ENCODE measurements around the gene FAM162B.
"Not testable (repeated sequence)": the region's sequence is repeated elsewhere in the genome, so short reads cannot be mapped to it uniquely, and the experiment has no call there.

The FAM162B gene

DNA sequence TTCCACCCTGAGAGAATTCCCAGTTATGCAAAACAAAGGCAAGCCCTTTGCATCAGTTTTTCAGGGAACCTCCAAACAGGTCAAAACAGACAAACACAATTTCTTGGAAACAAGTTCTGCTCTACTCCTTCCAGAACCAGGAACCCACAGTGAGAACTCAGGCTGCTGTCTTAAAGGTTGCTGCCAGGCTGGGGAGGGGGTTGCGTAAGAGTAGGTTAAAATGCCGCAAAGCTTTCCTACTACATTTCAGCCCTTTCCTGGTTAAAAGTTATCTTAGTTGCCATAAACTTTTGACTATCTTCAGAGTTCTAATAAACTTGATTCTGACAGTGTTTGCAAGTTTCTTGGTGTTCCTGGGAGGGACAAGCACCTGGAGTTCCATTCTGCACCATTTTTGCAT is 50.8 kb downstream of the FAM162B start:
- no peak for DNase-seq

DNA sequence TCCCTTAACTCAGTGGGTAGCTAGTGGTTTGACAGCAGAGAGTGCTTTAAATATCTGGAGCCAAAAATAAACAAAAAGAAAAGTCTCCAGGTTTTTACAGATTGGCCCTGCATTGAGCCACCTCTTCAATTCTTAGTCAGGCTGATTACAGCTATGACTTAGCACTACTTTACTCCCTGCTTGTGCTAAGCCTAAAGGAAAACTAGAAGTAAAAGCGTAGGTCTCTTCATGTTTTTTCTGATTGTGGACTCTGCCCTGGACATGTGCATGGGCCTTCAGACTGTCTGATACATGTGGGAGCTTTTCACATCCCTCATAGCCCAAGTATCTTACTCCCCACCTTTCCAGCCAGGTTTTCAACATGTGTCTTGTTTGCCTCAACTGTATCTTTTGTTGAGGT is 51.2 kb downstream of the FAM162B start:
- DNase-seq: no peak

DNA sequence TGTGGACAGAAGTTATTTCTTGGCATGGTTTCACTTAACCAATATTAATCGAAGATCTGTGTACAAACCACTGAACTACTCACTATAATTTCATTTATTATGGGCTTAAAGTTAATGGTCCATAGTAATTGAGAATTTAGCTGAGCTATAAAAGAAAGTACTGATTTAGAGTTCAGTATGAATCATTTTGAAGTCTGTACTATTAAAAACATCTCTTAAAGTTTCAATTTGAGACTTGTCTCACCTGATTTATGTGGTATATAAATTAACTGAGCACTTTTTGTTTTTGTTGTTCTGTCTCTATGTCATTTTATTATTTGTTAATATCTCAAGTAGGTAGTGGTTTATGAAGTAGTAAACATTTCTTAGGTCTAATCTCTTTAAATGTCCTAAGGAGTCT is 59.6 kb downstream of the FAM162B start:
- no peak for DNase-seq

DNA sequence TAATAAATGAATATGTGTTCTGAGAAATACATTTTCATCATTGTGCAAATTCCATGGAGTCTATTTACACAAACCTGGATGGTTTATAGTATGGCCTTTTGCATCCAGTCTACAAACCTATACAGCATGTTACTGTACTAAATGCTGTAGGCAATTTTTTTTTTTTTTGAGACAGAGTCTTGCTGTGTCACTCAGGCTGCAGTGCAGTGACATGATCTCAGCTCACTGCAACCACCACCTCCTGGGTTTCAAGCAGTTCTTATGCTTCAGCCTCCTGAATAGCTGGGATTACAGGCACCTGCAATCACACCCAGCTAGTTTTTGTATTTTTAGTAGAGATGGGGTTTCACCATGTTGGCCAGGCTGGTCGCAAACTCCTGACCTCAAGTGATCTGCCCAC is 61.6 kb downstream of the FAM162B start:
- not testable (repeated sequence) for DNase-seq

All from cerebellar nuclear complex (tissue), 1 donor.